HG02938 (cell line): ENCODE data around the gene ATP5PD.
"Not testable (repeated sequence)": the region's sequence is repeated elsewhere in the genome, so short reads cannot be mapped to it uniquely, and the experiment has no call there.

ENCODE experiments used
- ATAC-seq: cut with Tn5 transposase; IDR thresholded peaks from one replicate; pipeline ENCODE4 v1.9.1; 2021; ENCODE audit warnings: mild to moderate bottlenecking, moderate library complexity; ENCODE audit not compliant: unreplicated experiment

Gene ATP5PD

DNA sequence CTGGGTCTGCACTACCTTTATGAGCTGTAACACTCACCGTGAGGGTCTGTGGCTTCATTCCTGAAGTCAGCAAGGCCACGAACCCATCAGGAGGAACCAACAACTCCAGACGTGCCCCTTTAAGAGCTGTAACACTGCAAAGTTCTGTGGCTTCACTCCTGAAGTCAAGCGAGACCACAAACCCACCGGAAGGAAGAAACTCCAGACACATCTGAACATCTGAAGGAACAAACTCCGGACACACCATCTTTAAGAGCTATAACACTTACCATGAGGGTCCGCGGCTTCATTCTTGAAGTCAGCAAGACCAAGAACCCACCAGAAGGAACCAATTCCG lies 21.4 kb downstream of the ATP5PD start:
- ATAC-seq: not testable (repeated sequence)

DNA sequence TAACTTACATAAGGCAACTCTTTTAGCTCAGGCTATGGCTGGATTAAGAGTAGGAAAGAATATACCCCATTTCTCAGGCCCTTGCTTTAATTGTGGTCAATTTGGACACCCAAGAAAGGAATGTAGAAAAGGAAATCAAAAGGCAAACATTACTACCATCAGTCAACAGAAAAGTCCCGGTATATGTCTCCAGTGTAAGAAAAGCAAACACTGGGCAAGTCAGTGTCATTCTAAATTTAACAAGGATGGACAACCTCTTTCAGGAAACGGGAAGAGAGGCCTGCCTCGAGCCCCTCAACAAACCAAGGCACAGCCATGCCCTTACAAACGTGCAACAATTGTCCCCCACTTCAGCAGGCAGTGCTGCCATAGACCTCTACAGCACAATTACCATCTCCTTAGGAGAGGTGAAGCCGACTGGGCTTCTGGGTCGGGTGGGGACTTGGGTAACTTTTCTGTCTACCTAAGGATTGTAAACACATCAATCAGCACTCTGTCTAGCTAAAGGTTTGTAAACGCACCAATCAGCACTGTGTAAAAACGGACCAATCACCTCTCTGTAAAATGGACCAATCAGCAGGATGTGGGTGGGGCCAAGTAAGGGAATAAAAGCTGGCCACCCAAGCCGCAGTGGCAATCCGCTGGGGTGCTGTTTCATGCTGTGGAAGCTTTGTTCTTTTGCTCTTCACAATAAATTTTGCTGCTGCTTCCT lies 21.9 kb downstream of the ATP5PD start:
- no peak for ATAC-seq

DNA sequence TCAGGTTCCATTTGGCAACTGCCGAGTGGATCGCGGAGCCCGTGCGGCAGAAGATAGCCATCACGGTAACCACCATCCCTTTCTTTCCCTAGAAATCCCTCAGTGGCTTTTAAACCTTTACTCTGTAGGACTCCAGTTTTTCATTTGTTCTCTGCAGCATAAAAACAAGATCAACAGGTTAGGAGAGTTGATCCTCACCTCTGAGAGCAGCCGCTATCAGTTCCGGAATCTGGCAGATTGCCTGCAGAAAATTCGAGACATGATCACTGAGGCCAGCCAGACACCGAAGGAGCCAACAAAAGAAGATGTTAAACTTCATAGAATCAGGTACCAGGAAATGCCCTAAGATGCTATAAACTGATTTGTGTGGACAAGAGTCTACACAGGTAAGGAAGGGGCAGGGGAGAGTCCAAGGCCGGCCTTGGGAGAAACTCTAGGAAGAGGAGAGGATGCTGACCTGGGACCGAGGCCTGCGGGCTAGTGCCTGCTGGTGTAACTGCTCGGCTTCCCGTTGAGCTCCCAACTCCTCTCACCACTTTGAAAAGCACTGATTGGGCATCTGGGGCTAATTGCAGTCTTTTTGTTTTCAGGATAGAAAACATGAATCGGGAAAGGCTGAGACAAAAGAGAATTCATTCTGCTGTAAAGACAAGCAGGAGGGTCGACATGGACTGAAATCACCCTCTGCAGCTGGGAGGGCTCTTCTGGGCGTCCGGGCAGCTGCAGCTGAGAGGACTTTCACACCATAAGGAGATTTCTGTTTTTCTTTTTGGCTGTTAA lies 26.2 kb downstream of the ATP5PD start:
- ATAC-seq: no peak

DNA sequence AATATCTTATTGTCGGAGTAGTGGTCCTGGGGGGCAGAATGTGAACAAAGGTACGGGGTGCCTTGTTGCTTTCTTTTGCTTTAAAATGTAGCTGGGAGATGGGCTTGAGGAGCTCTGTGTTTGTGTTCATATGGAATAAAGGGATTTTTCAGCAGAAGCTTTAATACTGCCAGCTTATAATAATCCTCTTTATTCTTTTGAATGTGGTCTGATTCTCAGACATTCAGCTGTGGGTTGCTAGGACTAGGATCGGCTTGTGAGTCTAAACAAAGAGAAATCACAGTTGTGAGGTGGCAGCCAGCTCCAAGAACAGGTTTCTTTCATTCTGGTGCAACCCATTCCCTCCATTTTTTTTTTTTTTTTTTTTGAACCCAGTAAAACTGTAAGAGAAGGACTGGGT lies 27.1 kb downstream of the ATP5PD start:
- no peak for ATAC-seq

DNA sequence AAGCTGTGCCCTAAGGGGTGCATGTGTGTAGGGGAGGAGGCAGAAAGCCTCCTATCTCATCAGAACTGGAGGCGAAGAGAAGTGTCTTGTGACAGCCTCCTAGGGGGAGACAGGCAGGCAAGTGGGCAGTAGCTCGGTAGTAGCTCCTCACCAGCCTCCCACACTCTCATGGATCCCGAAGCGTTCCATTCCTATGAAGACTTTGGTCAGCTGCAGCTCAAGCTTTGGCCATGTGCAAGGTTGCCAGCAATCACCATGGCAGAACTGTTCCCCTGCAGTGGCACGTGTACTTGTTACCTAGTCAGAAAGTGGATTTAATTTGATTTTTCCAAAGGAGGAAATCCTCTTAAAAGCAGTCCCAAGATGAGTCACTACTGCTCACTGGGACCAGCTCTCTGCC lies 27.6 kb downstream of the ATP5PD start:
- ATAC-seq: no peak

DNA sequence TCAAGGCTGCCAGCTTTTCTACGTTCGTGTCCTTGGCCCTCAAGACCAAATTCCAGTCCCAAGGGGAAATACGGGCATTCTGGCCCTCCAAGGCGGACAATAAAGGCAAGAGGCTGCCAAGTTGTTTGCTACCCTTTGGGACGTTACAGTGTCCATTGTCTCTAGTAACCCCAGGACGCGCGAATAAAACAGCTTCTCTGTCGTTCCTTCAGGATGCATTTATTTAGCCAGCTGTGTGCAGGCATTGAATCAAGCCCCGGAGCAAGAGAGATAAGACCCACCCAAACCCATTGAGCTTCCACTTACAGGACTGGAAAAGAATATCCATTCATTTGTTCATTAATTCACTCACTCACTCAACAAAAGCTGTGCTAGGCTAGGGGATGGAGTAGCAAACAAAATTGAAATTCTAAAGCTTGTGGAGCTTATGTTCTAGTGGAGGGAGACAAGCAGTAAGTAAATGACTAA lies 33.6 kb downstream of the ATP5PD start:
- ATAC-seq: no peak

DNA sequence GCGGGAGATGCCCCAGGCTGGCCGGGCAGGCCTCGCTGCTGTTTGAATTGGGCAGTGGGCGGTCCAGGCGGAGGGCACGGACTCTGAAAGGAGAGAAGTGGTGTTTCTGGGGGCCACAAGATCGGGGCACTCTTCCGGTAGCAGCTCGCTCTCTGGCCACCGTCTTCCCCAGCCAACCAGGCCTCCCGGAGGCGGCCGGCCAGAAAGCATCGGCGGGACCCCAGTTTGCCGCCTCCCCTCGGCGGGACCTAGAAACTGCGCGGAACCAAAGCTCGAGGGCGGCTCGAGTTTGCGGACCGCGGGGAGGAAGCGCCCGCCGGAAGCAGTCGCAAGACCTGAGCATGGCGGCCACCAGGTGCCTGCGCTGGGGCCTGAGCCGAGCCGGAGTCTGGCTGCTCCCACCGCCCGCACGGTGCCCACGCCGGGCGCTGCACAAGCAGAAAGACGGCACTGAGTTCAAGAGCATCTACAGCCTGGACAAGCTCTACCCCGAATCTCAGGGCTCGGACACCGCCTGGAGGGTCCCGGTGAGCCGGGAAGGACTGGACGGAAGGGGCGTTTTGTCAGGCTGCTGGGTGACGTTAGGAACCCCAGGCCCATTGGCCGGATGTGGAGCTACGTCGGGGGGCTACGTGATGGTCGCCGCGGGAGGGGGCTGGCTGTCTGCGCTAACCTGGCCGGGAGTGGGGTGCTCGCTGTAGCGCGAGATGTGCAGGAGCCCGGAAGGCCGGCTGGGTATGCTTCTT lies 34.2 kb downstream of the ATP5PD start, which contains the start of gene MRPL58:
MRPL58 (plus strand) TSS at position 325 of the 746 bp plus-strand sequence; CDS start at position 342, 17 bp downstream.
- peak; percentile 82 for ATAC-seq

DNA sequence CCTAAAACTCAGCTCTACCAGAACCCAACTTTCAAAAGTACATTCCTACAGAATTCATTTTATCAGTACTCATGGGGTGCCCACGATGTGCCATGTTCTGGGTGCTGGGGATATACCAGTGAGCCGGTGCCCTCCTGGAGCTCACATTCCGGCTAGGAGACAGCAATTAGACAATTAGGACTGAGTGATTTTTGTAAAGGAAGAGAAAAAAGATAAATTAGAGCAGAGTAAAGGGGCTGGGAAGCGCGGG lies 34.7 kb downstream of the ATP5PD start:
- no peak for ATAC-seq

DNA sequence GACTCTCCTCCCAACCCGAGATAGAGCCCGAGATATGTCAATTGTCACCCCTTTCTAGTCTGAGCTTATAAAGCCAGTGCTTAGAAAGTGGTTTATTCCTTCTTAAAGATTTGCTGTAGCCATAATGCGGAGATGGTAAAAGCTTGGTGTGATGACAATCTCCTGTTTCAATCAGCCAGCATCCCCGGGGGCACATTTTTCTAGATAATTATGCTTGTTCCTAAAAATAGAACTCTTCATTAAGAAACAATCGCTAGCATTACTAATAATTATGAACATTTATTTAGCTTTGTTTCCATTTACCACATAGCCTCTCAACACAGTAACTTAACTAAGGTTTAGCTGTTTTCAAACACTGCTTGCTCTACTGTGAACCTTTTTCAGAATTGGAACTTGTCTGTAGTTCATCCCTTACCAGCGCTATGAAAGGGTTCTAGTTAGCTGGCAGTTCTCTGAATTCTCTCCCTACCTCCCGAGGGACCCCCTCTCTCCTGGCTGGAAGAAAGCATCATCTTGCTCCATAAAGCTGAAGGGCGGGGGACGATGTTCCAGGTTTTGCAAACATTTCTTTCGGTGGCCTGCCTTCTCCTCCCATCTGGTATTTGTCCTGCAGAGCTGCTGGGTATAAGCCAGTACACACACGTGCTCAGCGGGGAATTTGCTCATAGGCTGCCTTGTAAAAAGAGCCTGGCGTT lies 35.2 kb downstream of the ATP5PD start:
- no peak for ATAC-seq

DNA sequence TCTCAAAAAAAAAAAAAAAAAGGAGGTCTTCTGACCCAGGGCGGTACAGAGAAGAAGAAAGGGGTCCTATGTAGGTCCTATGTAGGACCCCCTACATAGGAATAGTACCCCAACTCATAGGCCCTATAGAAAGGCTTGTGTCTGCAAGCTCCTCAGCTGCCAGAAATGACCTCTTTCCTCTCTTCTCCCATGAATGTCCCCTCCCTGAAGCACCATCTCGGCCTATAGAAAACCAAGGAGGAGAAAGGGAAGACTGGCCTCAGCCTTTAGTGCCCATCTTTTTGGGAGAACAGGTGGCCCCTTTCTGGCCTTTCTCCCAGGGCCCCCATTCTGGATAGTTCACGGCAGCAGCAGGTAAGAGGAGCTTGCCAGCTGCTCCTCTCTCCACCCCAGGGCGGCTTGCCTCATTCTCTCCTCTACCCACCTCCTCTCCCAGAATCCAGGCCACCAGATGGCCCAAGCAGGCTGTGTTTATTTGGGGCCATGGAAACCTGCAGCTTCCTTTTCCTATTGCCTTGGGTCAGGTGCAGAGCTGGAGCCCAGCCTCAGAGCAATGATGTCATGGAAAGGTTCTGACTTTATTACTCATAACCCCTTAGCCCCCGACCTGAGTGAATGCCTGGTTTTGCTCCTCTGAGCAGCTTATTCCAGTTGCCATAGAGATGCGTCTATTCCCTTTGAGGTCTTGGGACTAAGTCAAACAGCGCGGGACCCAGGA lies 35.9 kb downstream of the ATP5PD start:
- ATAC-seq: no peak

DNA sequence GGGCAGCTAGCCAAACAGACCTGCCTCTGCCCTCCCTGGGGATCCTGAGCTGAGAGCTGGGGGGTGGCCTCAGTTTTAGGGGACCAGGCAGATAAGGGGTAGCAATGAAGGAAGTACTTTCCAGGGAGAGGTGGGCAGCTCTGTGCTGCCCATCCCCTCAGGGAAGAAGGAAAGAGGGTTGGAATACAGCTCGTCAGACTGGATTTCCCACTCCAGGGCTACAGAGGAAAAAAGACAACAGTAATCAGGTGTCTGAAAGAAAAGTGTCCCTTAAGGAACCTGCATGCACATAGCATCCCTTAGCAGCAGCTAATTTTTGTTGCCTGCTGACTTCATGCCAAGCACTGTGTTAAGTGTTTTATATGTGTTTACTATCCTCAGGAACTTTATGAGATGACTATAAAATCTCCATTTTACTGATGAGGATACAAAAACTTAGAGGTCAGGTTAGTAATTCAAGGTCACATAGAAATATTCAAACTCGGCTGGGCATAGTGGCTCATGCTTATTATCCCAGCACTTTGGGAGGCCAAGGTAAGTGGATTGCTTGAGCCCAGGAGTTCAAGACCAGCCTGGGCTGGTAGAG lies 37.5 kb downstream of the ATP5PD start:
- no peak for ATAC-seq

DNA sequence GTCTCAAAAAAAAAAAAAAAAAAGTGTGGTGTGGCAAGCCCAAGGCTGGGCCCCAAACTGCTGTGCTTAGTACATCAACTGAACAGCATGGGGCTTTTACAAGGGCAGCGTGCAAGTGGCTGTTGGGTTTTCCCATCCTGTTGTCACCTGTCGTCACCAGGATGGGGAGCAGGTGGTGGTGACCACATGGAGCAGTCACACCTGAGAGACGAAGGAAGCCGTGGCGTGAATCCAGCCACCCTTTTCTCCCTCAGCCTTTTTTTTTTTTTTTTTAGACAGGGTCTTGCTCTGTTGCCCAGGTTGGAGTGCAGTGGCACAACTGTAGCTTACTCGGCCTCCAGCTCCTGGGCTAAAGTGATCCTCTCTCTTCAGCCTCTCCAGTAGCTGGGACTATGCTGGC lies 38.4 kb downstream of the ATP5PD start:
- no peak for ATAC-seq

DNA sequence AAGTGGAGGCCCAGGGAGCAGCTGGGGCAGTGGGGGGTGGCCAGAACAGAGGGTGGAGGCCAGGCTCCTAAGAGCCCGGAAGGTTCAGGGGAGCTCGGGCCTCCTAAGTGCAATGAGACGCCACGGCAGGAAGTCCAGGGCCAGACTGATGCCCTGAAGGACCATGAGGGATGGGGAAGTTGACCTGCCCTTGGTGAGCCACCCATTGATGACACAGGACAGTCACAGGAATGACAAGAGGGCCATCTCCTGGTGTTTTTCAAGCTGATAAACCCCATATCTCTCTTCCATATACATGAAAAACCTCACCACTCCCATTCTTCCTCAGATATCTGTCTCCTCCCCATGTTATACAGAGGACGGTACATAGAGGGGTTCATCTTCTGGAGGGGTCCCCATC lies 40.1 kb downstream of the ATP5PD start:
- no peak for ATAC-seq

DNA sequence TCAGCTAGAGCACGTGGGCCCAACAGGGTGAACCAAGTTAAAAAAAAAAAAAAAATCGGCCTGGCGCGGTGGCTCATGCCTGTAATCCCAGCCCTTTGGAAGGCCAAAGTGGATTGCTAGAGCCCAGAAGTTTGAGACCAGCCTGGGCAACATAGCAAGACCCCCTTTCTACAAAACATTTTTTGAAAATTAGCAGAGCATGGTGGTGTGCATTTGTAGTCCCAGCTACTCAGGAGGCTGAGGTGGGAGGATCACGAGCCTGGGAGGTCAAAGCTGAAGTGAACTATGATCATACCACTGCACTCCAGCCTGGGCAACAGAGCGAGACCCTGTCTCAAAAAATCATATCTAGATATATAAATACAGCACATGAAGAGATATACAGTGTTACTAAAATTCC lies 40.7 kb downstream of the ATP5PD start:
- not testable (repeated sequence) for ATAC-seq

DNA sequence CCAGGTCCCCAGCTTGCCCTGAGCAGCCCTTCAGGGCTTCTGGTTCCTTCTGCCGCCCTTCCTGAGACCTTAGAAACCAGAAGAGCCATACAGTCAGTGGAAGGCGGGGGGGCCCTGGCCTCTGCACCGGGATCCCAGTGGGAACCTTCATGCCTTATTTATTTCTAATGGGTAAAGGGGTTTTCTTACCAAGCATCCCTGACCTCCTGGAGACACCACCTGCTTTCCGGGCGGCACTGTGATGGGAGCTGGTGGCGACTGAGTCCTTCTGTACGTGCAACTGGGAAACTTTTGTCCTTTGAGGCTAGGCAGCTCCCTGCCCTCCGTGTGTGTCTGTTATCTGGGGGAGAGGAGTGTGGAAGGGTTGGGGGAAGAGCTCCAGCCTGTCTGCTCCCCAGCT lies 41.5 kb downstream of the ATP5PD start:
- no peak for ATAC-seq

DNA sequence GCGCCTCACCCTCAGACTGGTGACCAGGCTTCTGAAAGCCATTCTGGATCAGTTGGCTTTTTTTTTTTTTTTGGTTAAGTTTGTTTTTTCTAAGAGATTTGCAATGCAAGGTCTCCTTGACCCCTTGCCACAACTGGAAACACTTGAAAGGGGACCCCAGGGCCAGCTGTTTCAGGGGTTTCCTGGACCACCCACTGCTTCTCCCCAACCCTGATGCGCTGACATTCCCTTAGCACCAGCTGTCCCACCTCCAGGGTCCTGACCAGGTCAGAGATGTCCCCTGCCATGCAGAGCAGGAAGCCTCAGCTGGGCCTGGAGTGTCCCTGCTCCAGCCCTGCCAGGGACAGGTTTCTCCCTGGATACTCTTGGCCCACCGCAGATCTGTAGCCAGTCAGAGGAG lies 42.4 kb downstream of the ATP5PD start:
- no peak for ATAC-seq

DNA sequence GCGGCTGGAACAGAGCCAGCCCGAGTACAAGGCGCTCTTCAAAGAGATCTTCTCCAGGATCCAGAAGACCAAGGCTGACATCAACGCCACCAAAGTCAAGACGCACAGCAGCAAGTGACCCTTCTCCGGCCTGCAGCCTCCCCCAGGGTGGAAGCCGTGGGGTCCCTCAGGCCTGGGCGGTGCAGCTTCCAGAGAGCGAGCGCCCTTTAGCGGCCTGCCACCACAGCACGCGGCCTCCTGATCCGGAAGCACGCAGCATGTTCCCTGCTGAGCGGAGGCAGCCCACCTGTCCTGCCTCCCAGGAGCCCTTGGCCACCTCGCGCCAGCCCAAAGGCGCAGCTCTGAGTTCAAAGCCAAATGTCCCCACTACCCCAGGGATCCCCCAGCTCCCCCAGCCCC lies 42.8 kb downstream of the ATP5PD start:
- ATAC-seq: no peak

DNA sequence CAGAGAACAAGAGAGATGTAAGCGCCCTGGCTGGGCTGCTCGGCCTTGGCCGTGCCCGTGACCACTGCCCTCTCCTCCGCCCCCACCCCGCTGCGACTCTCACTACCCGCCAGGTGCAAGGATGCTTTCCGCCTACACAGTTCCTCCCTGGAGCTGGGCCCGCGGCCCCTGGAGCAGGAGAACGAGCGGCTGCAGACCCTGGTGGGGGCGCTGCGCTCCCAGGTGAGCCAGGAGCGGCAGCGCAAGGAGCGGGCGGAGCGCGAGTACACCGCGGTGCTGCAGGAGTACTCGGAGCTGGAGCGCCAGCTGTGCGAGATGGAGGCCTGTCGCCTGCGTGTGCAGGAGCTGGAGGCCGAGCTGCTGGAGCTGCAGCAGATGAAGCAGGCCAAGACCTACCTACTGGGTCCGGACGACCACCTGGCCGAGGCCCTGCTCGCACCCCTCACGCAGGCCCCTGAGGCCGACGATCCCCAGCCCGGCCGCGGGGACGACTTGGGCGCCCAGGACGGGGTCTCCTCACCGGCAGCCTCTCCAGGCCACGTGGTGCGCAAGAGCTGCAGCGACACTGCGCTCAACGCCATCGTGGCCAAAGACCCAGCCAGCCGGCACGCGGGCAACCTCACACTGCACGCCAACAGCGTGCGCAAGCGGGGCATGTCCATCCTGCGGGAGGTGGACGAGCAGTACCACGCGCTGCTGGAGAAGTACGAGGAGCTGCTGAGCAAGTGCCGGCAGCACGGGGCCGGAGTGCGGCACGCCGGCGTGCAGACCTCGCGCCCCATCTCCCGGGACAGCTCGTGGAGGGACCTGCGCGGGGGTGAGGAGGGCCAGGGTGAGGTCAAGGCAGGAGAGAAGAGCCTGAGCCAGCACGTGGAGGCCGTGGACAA lies 43.5 kb downstream of the ATP5PD start:
- ATAC-seq: no peak
